HG02981 (cell line): ENCODE results near the gene RPP25.
A peak's percentile ranks its signal among the peaks of the same experiment; 100 is the strongest.

ENCODE experiments used
- ATAC-seq: cut with Tn5 transposase; IDR thresholded peaks from one replicate; pipeline ENCODE4 v1.9.1; 2021; ENCODE audit warnings: mild to moderate bottlenecking, moderate library complexity; ENCODE audit not compliant: unreplicated experiment

Gene RPP25

GRCh38 chr15:74956648-74957475 is at the start of gene RPP25:
RPP25 (minus strand) TSS chr15:74956772; CDS start chr15:74956583, 189 bp downstream.
- peak; percentile 64 for ATAC-seq

GRCh38 chr15:75002398-75002797 is 45.8 kb upstream of the RPP25 start:
- no peak for ATAC-seq

- no peak for ATAC-seq
These were observed 44.7 kb upstream of the RPP25 start for GRCh38 chr15:75001310-75001709.

GRCh38 chr15:74997543-74997942 is 41.0 kb upstream of the RPP25 start:
- no peak for ATAC-seq

- ATAC-seq, result no peak
These were observed 40.6 kb upstream of the RPP25 start for GRCh38 chr15:74997141-74997540.

- no peak for ATAC-seq
These were observed 39.5 kb upstream of the RPP25 start for GRCh38 chr15:74995779-74996765.

- peak; percentile 66 for ATAC-seq
These were observed 38.7 kb upstream of the RPP25 start, which contains the start of gene SCAMP5 for GRCh38 chr15:74995182-74995778. SCAMP5 (plus strand) TSS chr15:74995563; CDS start chr15:75011840, 16,277 bp downstream.

GRCh38 chr15:74994685-74995084 is 38.1 kb upstream of the RPP25 start:
- no peak for ATAC-seq

- ATAC-seq, result no peak
These were observed 37.7 kb upstream of the RPP25 start for GRCh38 chr15:74994236-74994635.

GRCh38 chr15:74992619-74993018 is 36.0 kb upstream of the RPP25 start:
- no peak for ATAC-seq

- no peak for ATAC-seq
These were observed 33.0 kb upstream of the RPP25 start for GRCh38 chr15:74989527-74989926.

GRCh38 chr15:74988007-74988800 is 31.6 kb upstream of the RPP25 start:
- ATAC-seq, result no peak

- no peak for ATAC-seq
These were observed 27.2 kb upstream of the RPP25 start for GRCh38 chr15:74983725-74984231.

GRCh38 chr15:74982183-74982582 is 25.6 kb upstream of the RPP25 start:
- no peak for ATAC-seq

GRCh38 chr15:74978503-74978902 is 21.9 kb upstream of the RPP25 start:
- no peak for ATAC-seq

- ATAC-seq, result no peak
These were observed 21.5 kb upstream of the RPP25 start for GRCh38 chr15:74978077-74978476.

GRCh38 chr15:74977599-74977998 is 21.0 kb upstream of the RPP25 start:
- no peak for ATAC-seq

- no peak for ATAC-seq
These were observed 19.6 kb upstream of the RPP25 start for GRCh38 chr15:74976159-74976558.

- no peak for ATAC-seq
These were observed 11.1 kb upstream of the RPP25 start for GRCh38 chr15:74967670-74968069.

- ATAC-seq, result no peak
These were observed 8.2 kb upstream of the RPP25 start for GRCh38 chr15:74964794-74965193.
